ENCODE data around the gene ASCC2. TPM values are rescaled to one million over a fixed set of nuclear protein-coding genes. Genes with fewer than 3 reads are reported as not detected.

ASCC2 gene
- total and polyA plus RNA-seq, 2 donors (not counting 3 experiments of a cell fraction or from before 2014, with no cell fraction given): 43.6 to 60.7 TPM

DNA sequence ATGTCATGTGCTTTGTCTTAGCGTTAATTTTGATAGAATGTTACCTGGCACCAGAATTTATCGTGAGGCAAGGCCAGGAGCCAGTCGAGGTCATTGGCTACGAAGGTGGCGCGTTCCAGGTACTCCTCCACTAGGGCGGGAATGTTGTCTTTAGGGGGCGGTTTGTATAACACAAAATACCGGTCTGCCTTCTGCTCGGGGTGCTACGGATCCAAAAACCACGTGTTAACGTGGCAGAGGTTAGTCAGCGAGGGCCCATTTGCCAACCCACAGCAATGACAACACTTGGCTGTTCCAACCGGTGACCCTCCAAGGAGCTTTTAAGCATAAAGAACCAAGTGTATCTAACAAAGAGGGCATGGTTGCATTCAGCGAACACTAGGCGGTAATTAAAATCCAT, 12.5 kb downstream of the ASCC2 start:
- no peak for FAIRE-seq
- TF ChIP-seq FOS (IDR thresholded peaks at IDR 0.05; ENCODE audit: borderline replicate concordance, insufficient read depth, low read length) (no peak), JUN (IDR thresholded peaks at IDR 0.05; ENCODE audit: borderline replicate concordance, insufficient read depth, insufficient read length, low read depth) (no peak), POLR2AphosphoS5 (IDR thresholded peaks at IDR 0.05; ENCODE audit: insufficient read depth, low read depth, low read length) (no peak), EZH2 (IDR thresholded peaks at IDR 0.05; ENCODE audit: borderline replicate concordance, low read depth, low read length, severe bottlenecking) (no peak), GATA2 (IDR thresholded peaks at IDR 0.05; ENCODE audit: insufficient read depth, insufficient read length, low read depth, low read length) (no peak), MYC (IDR thresholded peaks at IDR 0.05; ENCODE audit: low read depth, low read length) (no peak), POLR2A (IDR thresholded peaks at IDR 0.05; ENCODE audit: low read depth, low read length) (no peak)
- TF ChIP-seq, protein P1, sequence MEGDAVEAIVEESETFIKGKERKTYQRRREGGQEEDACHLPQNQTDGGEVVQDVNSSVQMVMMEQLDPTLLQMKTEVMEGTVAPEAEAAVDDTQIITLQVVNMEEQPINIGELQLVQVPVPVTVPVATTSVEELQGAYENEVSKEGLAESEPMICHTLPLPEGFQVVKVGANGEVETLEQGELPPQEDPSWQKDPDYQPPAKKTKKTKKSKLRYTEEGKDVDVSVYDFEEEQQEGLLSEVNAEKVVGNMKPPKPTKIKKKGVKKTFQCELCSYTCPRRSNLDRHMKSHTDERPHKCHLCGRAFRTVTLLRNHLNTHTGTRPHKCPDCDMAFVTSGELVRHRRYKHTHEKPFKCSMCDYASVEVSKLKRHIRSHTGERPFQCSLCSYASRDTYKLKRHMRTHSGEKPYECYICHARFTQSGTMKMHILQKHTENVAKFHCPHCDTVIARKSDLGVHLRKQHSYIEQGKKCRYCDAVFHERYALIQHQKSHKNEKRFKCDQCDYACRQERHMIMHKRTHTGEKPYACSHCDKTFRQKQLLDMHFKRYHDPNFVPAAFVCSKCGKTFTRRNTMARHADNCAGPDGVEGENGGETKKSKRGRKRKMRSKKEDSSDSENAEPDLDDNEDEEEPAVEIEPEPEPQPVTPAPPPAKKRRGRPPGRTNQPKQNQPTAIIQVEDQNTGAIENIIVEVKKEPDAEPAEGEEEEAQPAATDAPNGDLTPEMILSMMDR (IDR thresholded peaks at IDR 0.05; ENCODE audit: extremely low read depth in 1 of 2, insufficient read depth in 1 of 2, low read depth in 1 of 2, low read length in 2 of 2): no peak
- TF ChIP-seq, protein P2, sequence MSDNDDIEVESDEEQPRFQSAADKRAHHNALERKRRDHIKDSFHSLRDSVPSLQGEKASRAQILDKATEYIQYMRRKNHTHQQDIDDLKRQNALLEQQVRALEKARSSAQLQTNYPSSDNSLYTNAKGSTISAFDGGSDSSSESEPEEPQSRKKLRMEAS (IDR thresholded peaks at IDR 0.05; ENCODE audit: insufficient read depth, insufficient read length): no peak

More for the DNA sequence above, 12.5 kb downstream of the ASCC2 start:
- Histone ChIP-seq H3K9me1 (replicated peaks; ENCODE audit: control insufficient read depth, extremely low read depth, insufficient read depth, low read length) (no peaks in the 10 kb centered on the region), H3K27me3 (ENCODE audit: control insufficient read depth in 2 of 2, insufficient read depth in 2 of 2, low read length in 2 of 2) (no peaks in the 10 kb centered on the region), H4K20me1 (replicated peaks; ENCODE audit: control insufficient read depth, extremely low read depth, insufficient read depth, low read length) (no peaks in the 10 kb centered on the region), H3K9me3 (replicated peaks; ENCODE audit: control insufficient read depth, insufficient read depth, low read length) (no peaks in the 10 kb centered on the region), H3K9ac (replicated peaks; ENCODE audit: extremely low read depth, insufficient read depth, low read length) (no peak overlapping the region), H3K4me2 (ENCODE audit: insufficient read depth, low read length) (no peak overlapping the region), H3K79me2 (ENCODE audit: control insufficient read depth, insufficient read depth, low read length) (no peaks in the 10 kb centered on the region), H3K4me1 (ENCODE audit: control insufficient read depth, extremely low read depth, insufficient read depth, low read length) (peaks cover 20% of the 10 kb centered on the region), H2AFZ (ENCODE audit: low read depth, low read length) (no peak overlapping the region), H3K36me3 (ENCODE audit: control insufficient read depth in 2 of 2, extremely low read depth in 1 of 2, insufficient read depth in 2 of 2, low read length in 2 of 2) (peaks cover 6 to 8% of the 10 kb centered on the region in 2 experiments), H3K4me3 (replicated peaks in 1 of 3; ENCODE audit: insufficient read depth in 1 of 3, low read depth in 1 of 3, low read length in 3 of 3) (no peak overlapping the region), H3K27ac (ENCODE audit: insufficient read depth, low read depth, low read length) (no peak overlapping the region)
- intact Hi-C loops (cut with micrococcal nuclease): no loop called here
- POLR2A ChIA-PET: no interaction called here
- CTCF ChIA-PET: no interaction called here
- no peak for DNase-seq (ENCODE audit: low read depth, low spot score)
- no TSS peak for BruUV-seq (replicated peaks)
- dilution Hi-C loops (cut with MboI; ENCODE audit: extremely low pct_ligation_motif_present, low sequenced_read_pairs): no loop called here

Data from endothelial cell of umbilical vein (primary cell).